NCI-H524 treated with DMSO at 0.1 percent for 48 hours (cell line): ENCODE results near the gene SLC9A9.
"Not testable (repeated sequence)": the region's sequence is repeated elsewhere in the genome, so short reads cannot be mapped to it uniquely, and the experiment has no call there.

Experiments used
- DNase-seq: peaks from one replicate; lab custom pipeline; 2025; lab: John Stamatoyannopoulos, UW

The SLC9A9 gene

GRCh38 chr3:143695333-143695732 is 152.9 kb downstream of the SLC9A9 start:
- DNase-seq = not testable (repeated sequence)

- no peak for DNase-seq
These were observed 154.8 kb downstream of the SLC9A9 start for GRCh38 chr3:143693506-143693905.

GRCh38 chr3:143686638-143687197 is 161.6 kb downstream of the SLC9A9 start:
- no peak for DNase-seq

- DNase-seq = no peak
These were observed 162.8 kb downstream of the SLC9A9 start for GRCh38 chr3:143685491-143685890.

- DNase-seq = no peak
These were observed 170.8 kb downstream of the SLC9A9 start for GRCh38 chr3:143677430-143677829.

GRCh38 chr3:143676747-143677146 is 171.5 kb downstream of the SLC9A9 start:
- DNase-seq = no peak

- no peak for DNase-seq
These were observed 172.2 kb downstream of the SLC9A9 start for GRCh38 chr3:143676021-143676420.

- peak; percentile 60 for DNase-seq
These were observed 173.9 kb downstream of the SLC9A9 start for GRCh38 chr3:143674100-143674968.

GRCh38 chr3:143672396-143673165 is 175.7 kb downstream of the SLC9A9 start:
- DNase-seq = no peak

- no peak for DNase-seq
These were observed 176.6 kb downstream of the SLC9A9 start for GRCh38 chr3:143671626-143672025.

- DNase-seq = peak; percentile 76
These were observed 179.1 kb downstream of the SLC9A9 start for GRCh38 chr3:143668924-143669790.

- no peak for DNase-seq
These were observed 179.9 kb downstream of the SLC9A9 start for GRCh38 chr3:143668385-143668784.

- DNase-seq = no peak
These were observed 186.6 kb downstream of the SLC9A9 start for GRCh38 chr3:143661677-143662076.

GRCh38 chr3:143658861-143659260 is 189.4 kb downstream of the SLC9A9 start:
- no peak for DNase-seq

GRCh38 chr3:143658116-143658515 is 190.2 kb downstream of the SLC9A9 start:
- no peak for DNase-seq

- DNase-seq = no peak
These were observed 190.9 kb downstream of the SLC9A9 start for GRCh38 chr3:143657391-143657790.

- no peak for DNase-seq
These were observed 193.4 kb downstream of the SLC9A9 start for GRCh38 chr3:143654906-143655305.

- no peak for DNase-seq
These were observed 194.3 kb downstream of the SLC9A9 start for GRCh38 chr3:143653935-143654334.

GRCh38 chr3:143653493-143653892 is 194.8 kb downstream of the SLC9A9 start:
- no peak for DNase-seq

- DNase-seq = no peak
These were observed 196.2 kb downstream of the SLC9A9 start for GRCh38 chr3:143652118-143652517.

- no peak for DNase-seq
These were observed 197.4 kb downstream of the SLC9A9 start for GRCh38 chr3:143650827-143651226.

- DNase-seq = no peak
These were observed 198.1 kb downstream of the SLC9A9 start for GRCh38 chr3:143650120-143650519.
